WTC11 (cell line): Measurements from ENCODE around the gene RERG. TPM values are rescaled to one million over a fixed set of nuclear protein-coding genes. Genes with fewer than 3 reads are reported as not detected.

Source experiments
- ATAC-seq: fragments of 200-7000 bp; cut with Tn5 transposase; 2 replicates; pipeline ENCODE4 v1.10.0; 2021; ENCODE audit warnings: mild to moderate bottlenecking, moderate library complexity
- CTCF ChIA-PET: fragments of 300-600 bp; sonication (Branson Sonifier 250); formaldehyde crosslinking; loops from one replicate; lab custom pipeline; 2021; ENCODE audit warnings: antibody characterized with exemption; lab: Charles Lee
- POLR2A ChIA-PET: fragments of 350-600 bp; sonication (Branson Sonifier 250); formaldehyde crosslinking; loops from one replicate; lab custom pipeline; 2021; ENCODE audit warnings: antibody characterized with exemption; lab: Charles Lee
- DNase-seq: peaks from one replicate; pipeline ENCODE4 v3.0.0; 2021; ENCODE audit warnings: low spot score
- H3K27ac Mint-ChIP-seq: 2 replicates; pipeline ENCODE4 v1.8.0; 2021; ENCODE audit warnings: mixed read lengths
- H3K27me3 Mint-ChIP-seq: 2 replicates; pipeline ENCODE4 v1.8.0; 2021; ENCODE audit warnings: low read depth, mild to moderate bottlenecking, moderate library complexity, mixed read lengths
- H3K36me3 Mint-ChIP-seq: 2 replicates; pipeline ENCODE4 v1.8.0; 2021; ENCODE audit warnings: mixed read lengths
- H3K4me1 Mint-ChIP-seq: 2 replicates; pipeline ENCODE4 v1.8.0; 2022; ENCODE audit warnings: mixed read lengths
- H3K4me3 Mint-ChIP-seq: 2 replicates; pipeline ENCODE4 v1.8.0; 2021; ENCODE audit warnings: mild to moderate bottlenecking, moderate library complexity, mixed read lengths
- H3K9me3 Mint-ChIP-seq: 2 replicates; pipeline ENCODE4 v1.8.0; 2021; ENCODE audit warnings: mixed read lengths
- CBFB ChIP-seq: sonication (generic); formaldehyde crosslinking; IDR thresholded peaks from 2 replicates; pipeline ENCODE4 v1.8.1; 2022; ENCODE audit warnings: mild to moderate bottlenecking, low read depth, missing genetic modification reagents
- ESRRA ChIP-seq: sonication (generic); formaldehyde crosslinking; IDR thresholded peaks from 2 replicates; pipeline ENCODE4 v1.8.1; 2022; ENCODE audit warnings: mild to moderate bottlenecking, missing genetic modification reagents, borderline replicate concordance
- GABPB1 ChIP-seq: sonication (generic); formaldehyde crosslinking; IDR thresholded peaks from 2 replicates; pipeline ENCODE4 v1.8.1; 2023; ENCODE audit warnings: mild to moderate bottlenecking, missing genetic modification reagents
- GRHL2 ChIP-seq: fragments of 250-450 bp; sonication (Bioruptor Pico); IDR thresholded peaks from 2 replicates; pipeline ENCODE4 v1.8.0; 2022; ENCODE audit warnings: mild to moderate bottlenecking, moderate library complexity; ENCODE audit not compliant: insufficient replicate concordance, severe bottlenecking
- GTF2I ChIP-seq: fragments of 250-450 bp; sonication (Bioruptor Pico); conservative IDR thresholded peaks from 2 replicates; pipeline ENCODE4 v1.4.0; 2021; ENCODE audit warnings: mild to moderate bottlenecking
- JUN ChIP-seq: sonication (generic); formaldehyde crosslinking; IDR thresholded peaks from 2 replicates; pipeline ENCODE4 v1.8.0; 2023; ENCODE audit warnings: mild to moderate bottlenecking, missing genetic modification reagents
- NR1H2 ChIP-seq: sonication (generic); formaldehyde crosslinking; IDR thresholded peaks from 2 replicates; pipeline ENCODE4 v1.9.0; 2021; ENCODE audit warnings: mild to moderate bottlenecking, moderate library complexity, missing genetic modification reagents
- OVOL2 ChIP-seq: fragments of 250-450 bp; sonication (Bioruptor Pico); IDR thresholded peaks from 2 replicates; pipeline ENCODE4 v1.9.0; 2021; ENCODE audit warnings: mild to moderate bottlenecking, borderline replicate concordance
- PRRX2 ChIP-seq: fragments of 250-450 bp; sonication (Bioruptor Pico); IDR thresholded peaks from 2 replicates; pipeline ENCODE4 v1.8.0; 2021; ENCODE audit warnings: mild to moderate bottlenecking
- SOX15 ChIP-seq: fragments of 250-450 bp; sonication (Bioruptor Pico); IDR thresholded peaks from 2 replicates; pipeline ENCODE4 v1.9.0; 2021; ENCODE audit warnings: mild to moderate bottlenecking
- TEAD1 ChIP-seq: sonication (generic); formaldehyde crosslinking; IDR thresholded peaks from 2 replicates; pipeline ENCODE4 v1.8.0; 2022; ENCODE audit warnings: mild to moderate bottlenecking, missing genetic modification reagents
- ZBTB21 ChIP-seq: sonication (generic); formaldehyde crosslinking; IDR thresholded peaks from 2 replicates; pipeline ENCODE4 v1.8.1; 2023; ENCODE audit warnings: mild to moderate bottlenecking, missing genetic modification reagents, borderline replicate concordance
- ZNF138 ChIP-seq: sonication (generic); formaldehyde crosslinking; conservative IDR thresholded peaks from 2 replicates; pipeline ENCODE4 v1.8.1; 2022; ENCODE audit warnings: mild to moderate bottlenecking, moderate library complexity, missing genetic modification reagents
- ZNF396 ChIP-seq: fragments of 250-450 bp; sonication (Bioruptor Pico); IDR thresholded peaks from 2 replicates; pipeline ENCODE4 v1.8.0; 2021; ENCODE audit warnings: mild to moderate bottlenecking, moderate library complexity, borderline replicate concordance
- ZNF416 ChIP-seq: fragments of 250-450 bp; sonication (Bioruptor Pico); IDR thresholded peaks from 2 replicates; pipeline ENCODE4 v1.9.0; 2021; ENCODE audit warnings: mild to moderate bottlenecking, inconsistent platforms
- total RNA-seq: library from RNA; stranded (reverse); gene quantifications from 3 replicates; pipeline ENCODE4 v1.2.3, GENCODE V29; 2021
- TF ChIP-seq, protein P1 (sequence below): sonication (generic); formaldehyde crosslinking; conservative IDR thresholded peaks from 2 replicates; pipeline ENCODE4 v1.8.1; 2023; ENCODE audit warnings: mild to moderate bottlenecking, low read depth, missing genetic modification reagents, moderate library complexity
- TF ChIP-seq, protein P2 (sequence below): sonication (generic); formaldehyde crosslinking; IDR thresholded peaks from 2 replicates; pipeline ENCODE4 v1.8.0; 2022; ENCODE audit warnings: missing genetic modification reagents
- TF ChIP-seq, protein P3 (sequence below): fragments of 250-450 bp; sonication (Bioruptor Pico); IDR thresholded peaks from 2 replicates; pipeline ENCODE4 v1.9.0; 2021; ENCODE audit warnings: mild to moderate bottlenecking
- TF ChIP-seq, protein P4 (sequence below): sonication (generic); formaldehyde crosslinking; conservative IDR thresholded peaks from 2 replicates; pipeline ENCODE4 v1.8.1; 2022; ENCODE audit warnings: mild to moderate bottlenecking, missing genetic modification reagents
- TF ChIP-seq, protein P5 (sequence below): sonication (generic); formaldehyde crosslinking; IDR thresholded peaks from 2 replicates; pipeline ENCODE4 v1.8.1; 2023; ENCODE audit warnings: mild to moderate bottlenecking, missing genetic modification reagents, moderate library complexity

RERG gene
- total RNA-seq, 1 experiment from 2014 or later, result 0.28 TPM

DNA sequence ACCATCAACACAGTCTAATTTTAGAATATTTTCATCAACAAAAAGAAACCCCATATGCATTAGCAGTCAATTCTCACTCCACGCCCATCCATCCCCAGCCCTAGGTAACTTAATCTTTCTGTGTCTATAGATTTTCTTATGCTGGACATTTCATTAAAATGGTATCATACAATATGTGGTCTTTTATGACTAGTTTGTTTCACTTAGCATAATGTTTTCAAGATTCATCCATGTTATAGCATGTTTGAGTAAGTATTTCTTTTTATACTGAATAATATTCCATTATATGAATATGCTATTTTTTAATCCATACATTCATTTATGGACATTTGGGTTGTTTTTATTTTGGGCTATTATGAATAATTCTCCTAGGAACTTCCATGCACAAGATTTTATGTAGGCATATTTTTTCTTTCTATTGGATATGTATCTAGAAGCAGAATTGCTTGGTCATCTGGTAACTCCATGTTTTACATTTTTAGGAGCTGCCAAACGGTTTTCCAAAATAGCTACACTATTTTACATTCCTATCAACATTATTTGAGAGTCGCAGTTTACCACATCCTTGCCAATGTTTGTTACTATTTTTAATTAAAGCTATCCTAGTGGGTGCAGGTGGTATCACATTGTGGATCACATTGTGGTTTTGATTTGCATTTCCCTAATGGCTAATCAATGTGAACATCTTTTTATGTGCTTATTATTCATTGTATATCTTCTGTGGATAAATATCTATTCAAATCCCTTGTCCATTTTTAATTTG, 49.0 kb downstream of the RERG start:
- POLR2A ChIA-PET, result no interaction called here

DNA sequence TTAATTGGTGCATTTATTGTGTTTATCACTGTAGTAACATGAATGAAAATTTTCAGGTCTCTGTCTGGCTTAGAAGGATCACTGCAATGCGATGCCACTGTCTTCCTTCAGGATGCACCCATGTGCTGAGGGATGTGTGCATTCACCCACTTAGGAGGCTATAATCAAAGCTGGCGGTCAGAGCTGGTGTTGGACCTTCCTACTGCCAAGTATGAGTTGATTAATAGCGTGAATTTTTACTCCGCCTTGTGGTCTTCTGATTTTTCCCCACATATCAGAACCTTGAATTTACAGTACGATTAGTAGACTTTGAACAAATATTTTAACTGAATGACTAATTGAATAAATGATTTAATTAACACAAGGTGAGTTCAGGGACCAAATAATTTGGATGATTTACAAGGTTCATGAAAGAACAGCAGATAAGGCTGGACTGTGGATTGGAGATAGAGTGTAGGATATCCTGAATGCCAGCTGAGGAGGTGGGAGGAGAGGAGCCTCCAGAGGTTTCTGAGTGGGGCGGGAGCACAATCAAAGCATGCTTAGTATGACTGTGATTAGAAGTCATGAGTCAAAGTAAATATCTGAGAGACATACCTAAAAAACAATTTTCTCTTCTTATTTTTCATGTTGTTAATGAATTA, 50.1 kb downstream of the RERG start:
- DNase-seq, result no peak
- H3K36me3 Mint-ChIP-seq, result no peaks in the 10 kb centered on the region
- H3K4me3 Mint-ChIP-seq, result no peak overlapping the region
- H3K27me3 Mint-ChIP-seq, result no peaks in the 10 kb centered on the region; the same call in 1 of the 2 replicates
- H3K9me3 Mint-ChIP-seq, result no peaks in the 10 kb centered on the region
- no peak overlapping the region for H3K27ac Mint-ChIP-seq
- peaks cover 5% of the 10 kb centered on the region for H3K4me1 Mint-ChIP-seq
- POLR2A ChIA-PET, result no interaction called here
- TF ChIP-seq GTF2I (no peak), JUN (no peak)
- CTCF ChIA-PET, result interaction anchor here (1.2 to 1.7 kb wide), 2 partner anchors 50 to 52 kb away, joined by 3 to 4 read pairs; partner anchors contain the start of gene RERG
- no peak for ATAC-seq

More for the DNA sequence above, 49.0 kb downstream of the RERG start:
- CTCF ChIA-PET, result interaction anchor here (1.1 to 1.7 kb wide), 2 partner anchors 49 to 51 kb away, joined by 3 to 5 read pairs; partner anchors contain the start of gene RERG
- no peak overlapping the region for H3K27ac Mint-ChIP-seq
- no peak for ATAC-seq
- H3K9me3 Mint-ChIP-seq, result no peaks in the 10 kb centered on the region
- no peak for TF ChIP-seq GABPB1 (CRISPR knock-in tag)
- TF ChIP-seq ESRRA (CRISPR knock-in tag), result no peak
- TF ChIP-seq, protein P1, sequence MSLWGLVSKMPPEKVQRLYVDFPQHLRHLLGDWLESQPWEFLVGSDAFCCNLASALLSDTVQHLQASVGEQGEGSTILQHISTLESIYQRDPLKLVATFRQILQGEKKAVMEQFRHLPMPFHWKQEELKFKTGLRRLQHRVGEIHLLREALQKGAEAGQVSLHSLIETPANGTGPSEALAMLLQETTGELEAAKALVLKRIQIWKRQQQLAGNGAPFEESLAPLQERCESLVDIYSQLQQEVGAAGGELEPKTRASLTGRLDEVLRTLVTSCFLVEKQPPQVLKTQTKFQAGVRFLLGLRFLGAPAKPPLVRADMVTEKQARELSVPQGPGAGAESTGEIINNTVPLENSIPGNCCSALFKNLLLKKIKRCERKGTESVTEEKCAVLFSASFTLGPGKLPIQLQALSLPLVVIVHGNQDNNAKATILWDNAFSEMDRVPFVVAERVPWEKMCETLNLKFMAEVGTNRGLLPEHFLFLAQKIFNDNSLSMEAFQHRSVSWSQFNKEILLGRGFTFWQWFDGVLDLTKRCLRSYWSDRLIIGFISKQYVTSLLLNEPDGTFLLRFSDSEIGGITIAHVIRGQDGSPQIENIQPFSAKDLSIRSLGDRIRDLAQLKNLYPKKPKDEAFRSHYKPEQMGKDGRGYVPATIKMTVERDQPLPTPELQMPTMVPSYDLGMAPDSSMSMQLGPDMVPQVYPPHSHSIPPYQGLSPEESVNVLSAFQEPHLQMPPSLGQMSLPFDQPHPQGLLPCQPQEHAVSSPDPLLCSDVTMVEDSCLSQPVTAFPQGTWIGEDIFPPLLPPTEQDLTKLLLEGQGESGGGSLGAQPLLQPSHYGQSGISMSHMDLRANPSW (CRISPR knock-in tag), result no peak
- no peak for TF ChIP-seq ZNF416 (CRISPR knock-in tag)
- TF ChIP-seq, protein P2, sequence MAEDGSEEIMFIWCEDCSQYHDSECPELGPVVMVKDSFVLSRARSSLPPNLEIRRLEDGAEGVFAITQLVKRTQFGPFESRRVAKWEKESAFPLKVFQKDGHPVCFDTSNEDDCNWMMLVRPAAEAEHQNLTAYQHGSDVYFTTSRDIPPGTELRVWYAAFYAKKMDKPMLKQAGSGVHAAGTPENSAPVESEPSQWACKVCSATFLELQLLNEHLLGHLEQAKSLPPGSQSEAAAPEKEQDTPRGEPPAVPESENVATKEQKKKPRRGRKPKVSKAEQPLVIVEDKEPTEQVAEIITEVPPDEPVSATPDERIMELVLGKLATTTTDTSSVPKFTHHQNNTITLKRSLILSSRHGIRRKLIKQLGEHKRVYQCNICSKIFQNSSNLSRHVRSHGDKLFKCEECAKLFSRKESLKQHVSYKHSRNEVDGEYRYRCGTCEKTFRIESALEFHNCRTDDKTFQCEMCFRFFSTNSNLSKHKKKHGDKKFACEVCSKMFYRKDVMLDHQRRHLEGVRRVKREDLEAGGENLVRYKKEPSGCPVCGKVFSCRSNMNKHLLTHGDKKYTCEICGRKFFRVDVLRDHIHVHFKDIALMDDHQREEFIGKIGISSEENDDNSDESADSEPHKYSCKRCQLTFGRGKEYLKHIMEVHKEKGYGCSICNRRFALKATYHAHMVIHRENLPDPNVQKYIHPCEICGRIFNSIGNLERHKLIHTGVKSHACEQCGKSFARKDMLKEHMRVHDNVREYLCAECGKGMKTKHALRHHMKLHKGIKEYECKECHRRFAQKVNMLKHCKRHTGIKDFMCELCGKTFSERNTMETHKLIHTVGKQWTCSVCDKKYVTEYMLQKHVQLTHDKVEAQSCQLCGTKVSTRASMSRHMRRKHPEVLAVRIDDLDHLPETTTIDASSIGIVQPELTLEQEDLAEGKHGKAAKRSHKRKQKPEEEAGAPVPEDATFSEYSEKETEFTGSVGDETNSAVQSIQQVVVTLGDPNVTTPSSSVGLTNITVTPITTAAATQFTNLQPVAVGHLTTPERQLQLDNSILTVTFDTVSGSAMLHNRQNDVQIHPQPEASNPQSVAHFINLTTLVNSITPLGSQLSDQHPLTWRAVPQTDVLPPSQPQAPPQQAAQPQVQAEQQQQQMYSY, result no peak
- TF ChIP-seq TEAD1 (CRISPR knock-in tag), result no peak
- no peak for TF ChIP-seq ZNF396 (CRISPR knock-in tag)
- no peak for TF ChIP-seq PRRX2 (CRISPR knock-in tag)
- TF ChIP-seq SOX15 (CRISPR knock-in tag), result no peak
- TF ChIP-seq, all 79 proteins: peak for 0
- Mint-ChIP-seq H3K36me3 (no peaks in the 10 kb centered on the region), H3K27me3 (no peaks in the 10 kb centered on the region; the same call in 1 of the 2 replicates), H3K4me1 (peaks cover 5% of the 10 kb centered on the region), H3K4me3 (no peak overlapping the region)
- no peak for DNase-seq

DNA sequence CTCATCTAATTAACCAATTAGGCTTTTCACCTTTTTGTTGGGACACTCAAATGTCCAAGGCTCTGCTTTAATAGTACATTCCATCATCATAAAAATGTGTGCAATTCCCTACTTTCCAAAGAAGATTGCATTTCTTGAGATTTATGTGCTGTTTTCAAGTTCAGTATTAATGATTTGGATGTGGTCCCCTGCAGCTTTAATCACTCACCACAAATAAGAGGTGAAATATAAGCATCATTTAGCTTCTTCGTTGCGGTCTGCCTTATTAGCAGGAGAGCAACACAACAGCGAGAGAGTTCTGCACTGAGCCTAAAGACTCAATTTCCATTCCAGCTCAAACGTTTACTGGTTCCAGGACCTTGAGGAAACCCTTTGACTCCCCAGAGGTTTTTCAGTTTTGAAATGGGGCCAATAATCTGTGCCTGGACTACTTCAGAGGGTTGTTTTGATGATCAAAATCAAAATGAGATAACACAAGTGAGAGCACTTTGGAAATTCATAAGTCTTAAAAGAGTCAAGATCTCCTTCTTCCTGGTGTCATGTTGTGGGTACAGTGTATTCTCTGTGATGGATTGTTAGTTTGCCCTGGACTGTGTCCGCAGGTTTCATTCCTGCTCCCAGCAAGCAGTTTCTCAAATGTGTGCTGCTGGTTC, 53.1 kb downstream of the RERG start:
- POLR2A ChIA-PET, result no interaction called here
- Mint-ChIP-seq H3K4me3 (no peak overlapping the region), H3K9me3 (no peaks in the 10 kb centered on the region), H3K27ac (no peak overlapping the region), H3K4me1 (peaks cover 14% of the 10 kb centered on the region), H3K27me3 (no peaks in the 10 kb centered on the region), H3K36me3 (no peaks in the 10 kb centered on the region)
- no peak for ATAC-seq
- TF ChIP-seq, protein P3, sequence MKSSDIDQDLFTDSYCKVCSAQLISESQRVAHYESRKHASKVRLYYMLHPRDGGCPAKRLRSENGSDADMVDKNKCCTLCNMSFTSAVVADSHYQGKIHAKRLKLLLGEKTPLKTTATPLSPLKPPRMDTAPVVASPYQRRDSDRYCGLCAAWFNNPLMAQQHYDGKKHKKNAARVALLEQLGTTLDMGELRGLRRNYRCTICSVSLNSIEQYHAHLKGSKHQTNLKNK, result no peak
- TF ChIP-seq ZNF138 (CRISPR knock-in tag), result no peak
- TF ChIP-seq NR1H2 (CRISPR knock-in tag), result no peak
- no peak for TF ChIP-seq OVOL2 (CRISPR knock-in tag)
- no peak for TF ChIP-seq GRHL2
- TF ChIP-seq, protein P4, sequence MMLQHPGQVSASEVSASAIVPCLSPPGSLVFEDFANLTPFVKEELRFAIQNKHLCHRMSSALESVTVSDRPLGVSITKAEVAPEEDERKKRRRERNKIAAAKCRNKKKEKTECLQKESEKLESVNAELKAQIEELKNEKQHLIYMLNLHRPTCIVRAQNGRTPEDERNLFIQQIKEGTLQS (CRISPR knock-in tag), result no peak
- no peak for TF ChIP-seq ZBTB21 (CRISPR knock-in tag)
- no peak for TF ChIP-seq CBFB (CRISPR knock-in tag)
- TF ChIP-seq, protein P5, sequence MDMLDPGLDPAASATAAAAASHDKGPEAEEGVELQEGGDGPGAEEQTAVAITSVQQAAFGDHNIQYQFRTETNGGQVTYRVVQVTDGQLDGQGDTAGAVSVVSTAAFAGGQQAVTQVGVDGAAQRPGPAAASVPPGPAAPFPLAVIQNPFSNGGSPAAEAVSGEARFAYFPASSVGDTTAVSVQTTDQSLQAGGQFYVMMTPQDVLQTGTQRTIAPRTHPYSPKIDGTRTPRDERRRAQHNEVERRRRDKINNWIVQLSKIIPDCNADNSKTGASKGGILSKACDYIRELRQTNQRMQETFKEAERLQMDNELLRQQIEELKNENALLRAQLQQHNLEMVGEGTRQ (CRISPR knock-in tag), result no peak
- CTCF ChIA-PET, result no interaction called here
- no peak for DNase-seq
